GM10266 (cell line): Measurements from ENCODE around the gene FRMD4A.

ENCODE experiments used
- DNase-seq: peaks from one replicate; pipeline ENCODE4 v3.0.0; 2012; ENCODE audit errors: extremely low spot score
- TF ChIP-seq, protein P1 (sequence below): IDR thresholded peaks from 2 replicates; pipeline ENCODE4 v1.5.1; 2012; ENCODE audit warnings: mild to moderate bottlenecking, low read depth; ENCODE audit not compliant: control insufficient read depth, insufficient read depth; ENCODE audit errors: missing control alignments

Gene FRMD4A

DNA sequence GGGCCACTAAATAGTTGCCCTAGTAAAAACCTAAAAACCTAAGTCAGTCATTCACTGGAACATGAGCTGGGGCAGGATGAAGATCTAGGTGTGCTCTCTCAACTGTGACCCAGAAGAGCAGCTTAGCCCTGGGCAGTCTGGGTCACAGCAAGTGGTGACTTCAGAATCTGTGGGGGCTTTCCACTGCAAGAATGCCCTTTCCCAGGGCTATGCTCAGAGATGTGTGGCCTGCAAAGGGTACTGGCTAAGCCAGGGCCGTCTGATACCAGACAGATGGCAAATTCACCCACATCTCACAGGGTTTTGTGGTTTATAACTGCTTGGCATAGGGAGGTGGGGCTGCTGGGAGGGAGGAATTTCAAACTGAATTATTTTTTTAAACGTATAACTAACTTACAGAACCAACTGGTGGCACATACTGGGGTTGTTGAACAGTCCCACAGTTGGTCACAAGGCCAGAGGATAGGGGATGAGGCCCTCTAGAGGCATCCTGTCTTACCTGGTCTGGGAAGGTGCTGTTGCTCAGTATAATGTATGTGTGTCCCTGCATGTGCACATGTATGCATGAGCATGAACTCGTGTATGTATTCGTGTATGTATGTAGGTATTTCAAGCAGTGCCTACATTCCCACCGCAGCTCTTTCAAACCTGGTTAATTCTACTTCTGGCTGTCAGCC lies 680.7 kb downstream of the FRMD4A start:
- TF ChIP-seq, protein P1, sequence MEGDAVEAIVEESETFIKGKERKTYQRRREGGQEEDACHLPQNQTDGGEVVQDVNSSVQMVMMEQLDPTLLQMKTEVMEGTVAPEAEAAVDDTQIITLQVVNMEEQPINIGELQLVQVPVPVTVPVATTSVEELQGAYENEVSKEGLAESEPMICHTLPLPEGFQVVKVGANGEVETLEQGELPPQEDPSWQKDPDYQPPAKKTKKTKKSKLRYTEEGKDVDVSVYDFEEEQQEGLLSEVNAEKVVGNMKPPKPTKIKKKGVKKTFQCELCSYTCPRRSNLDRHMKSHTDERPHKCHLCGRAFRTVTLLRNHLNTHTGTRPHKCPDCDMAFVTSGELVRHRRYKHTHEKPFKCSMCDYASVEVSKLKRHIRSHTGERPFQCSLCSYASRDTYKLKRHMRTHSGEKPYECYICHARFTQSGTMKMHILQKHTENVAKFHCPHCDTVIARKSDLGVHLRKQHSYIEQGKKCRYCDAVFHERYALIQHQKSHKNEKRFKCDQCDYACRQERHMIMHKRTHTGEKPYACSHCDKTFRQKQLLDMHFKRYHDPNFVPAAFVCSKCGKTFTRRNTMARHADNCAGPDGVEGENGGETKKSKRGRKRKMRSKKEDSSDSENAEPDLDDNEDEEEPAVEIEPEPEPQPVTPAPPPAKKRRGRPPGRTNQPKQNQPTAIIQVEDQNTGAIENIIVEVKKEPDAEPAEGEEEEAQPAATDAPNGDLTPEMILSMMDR = no peak
- no peak for DNase-seq

DNA sequence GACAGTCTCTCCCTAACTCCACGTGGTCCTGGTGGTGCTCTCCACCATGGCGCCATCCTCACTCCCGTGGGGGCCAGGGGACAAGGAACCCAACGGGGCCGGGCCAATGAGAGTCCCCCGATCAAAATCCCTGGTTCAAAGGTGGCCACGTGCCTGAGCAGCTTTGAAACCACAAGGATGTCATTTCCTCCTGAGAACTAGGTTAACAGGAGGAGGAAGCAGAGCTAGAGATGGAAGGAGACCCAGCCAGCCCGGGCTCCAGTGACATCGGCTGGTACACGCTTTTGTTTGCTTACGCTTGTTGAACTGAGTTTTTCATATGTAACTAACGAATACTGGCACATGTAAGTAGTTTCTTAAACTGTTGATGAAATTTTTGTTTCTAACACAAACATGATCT lies 682.3 kb downstream of the FRMD4A start:
- no peak for DNase-seq
- TF ChIP-seq, protein P1 = no peak

DNA sequence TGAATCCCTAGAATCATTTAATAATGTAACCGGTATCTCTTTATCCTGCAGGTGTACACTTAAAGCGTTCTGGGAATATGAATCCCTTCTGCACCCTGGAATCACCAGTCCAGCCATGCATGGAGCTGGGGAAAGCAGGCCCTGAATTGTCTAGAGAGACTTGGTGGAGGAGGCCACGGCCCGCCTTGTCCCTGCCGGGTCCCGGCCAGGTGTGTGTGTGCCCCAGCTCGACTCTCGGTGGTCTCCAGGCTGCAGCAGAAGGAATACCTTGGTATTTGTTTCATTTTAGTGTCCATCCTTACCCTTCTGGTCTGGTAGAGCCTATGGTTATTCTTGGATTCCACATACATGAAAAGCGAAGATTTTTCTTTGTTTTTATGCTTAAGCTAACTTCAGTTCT lies 685.9 kb downstream of the FRMD4A start:
- TF ChIP-seq, protein P1 = no peak
- DNase-seq = no peak

DNA sequence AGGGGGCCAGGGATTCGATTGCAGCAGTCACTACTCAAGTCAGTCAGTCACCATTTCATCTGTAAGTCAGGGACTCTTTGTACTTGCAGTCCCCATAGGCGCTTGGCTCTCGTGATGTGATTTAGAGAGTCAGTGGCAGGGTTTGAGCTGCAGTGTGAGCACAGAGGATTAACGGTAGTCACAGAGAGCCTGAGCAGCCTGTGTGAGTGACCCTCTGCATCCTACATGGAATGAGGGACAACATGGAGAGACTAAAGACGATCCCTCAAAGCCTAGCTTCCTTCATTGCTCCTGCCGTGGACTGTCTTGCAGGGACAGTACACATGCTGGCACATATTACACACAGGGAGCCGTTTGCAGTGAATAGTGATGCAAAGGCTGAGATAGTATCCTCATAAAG lies 687.7 kb downstream of the FRMD4A start:
- DNase-seq = no peak
- TF ChIP-seq, protein P1 = no peak

DNA sequence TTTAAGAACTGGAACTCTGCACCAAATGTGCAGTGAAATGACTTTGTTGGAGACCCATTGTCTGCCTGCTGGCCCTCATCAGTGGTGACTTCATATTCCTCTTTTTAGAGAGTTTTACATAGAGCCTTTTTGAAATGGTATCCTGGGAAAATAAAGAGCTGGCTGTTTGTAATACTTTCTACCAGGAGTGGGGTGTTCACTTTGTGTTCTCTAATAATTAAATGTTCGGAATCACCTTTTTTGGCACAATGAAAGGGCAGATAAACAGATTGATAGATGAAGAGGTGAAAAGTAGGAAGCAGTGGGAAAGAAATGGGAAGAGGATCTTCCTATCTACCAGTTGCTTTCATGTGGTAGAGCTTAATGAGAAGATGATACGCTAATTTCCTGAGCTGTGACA lies 688.4 kb downstream of the FRMD4A start:
- DNase-seq = no peak
- TF ChIP-seq, protein P1 = no peak

DNA sequence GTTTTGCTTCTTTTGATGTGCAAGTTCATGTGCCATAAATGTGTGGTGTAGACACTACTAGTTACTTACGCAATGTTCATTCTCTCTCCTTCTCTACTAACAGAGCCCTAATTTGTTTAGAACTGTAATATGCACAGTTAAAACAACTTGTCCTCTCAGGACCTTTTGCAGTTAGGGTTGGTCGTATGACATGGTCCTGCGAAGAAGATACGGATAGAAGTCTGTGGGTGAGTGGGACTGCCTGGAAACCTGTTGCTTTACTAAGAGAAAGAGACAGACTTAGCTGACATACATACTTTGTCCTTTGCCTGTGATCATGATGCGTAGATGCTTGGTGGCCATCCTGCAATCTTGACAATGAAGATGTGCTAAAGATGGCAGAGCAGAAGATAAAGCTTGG lies 692.8 kb downstream of the FRMD4A start:
- TF ChIP-seq, protein P1 = no peak

DNA sequence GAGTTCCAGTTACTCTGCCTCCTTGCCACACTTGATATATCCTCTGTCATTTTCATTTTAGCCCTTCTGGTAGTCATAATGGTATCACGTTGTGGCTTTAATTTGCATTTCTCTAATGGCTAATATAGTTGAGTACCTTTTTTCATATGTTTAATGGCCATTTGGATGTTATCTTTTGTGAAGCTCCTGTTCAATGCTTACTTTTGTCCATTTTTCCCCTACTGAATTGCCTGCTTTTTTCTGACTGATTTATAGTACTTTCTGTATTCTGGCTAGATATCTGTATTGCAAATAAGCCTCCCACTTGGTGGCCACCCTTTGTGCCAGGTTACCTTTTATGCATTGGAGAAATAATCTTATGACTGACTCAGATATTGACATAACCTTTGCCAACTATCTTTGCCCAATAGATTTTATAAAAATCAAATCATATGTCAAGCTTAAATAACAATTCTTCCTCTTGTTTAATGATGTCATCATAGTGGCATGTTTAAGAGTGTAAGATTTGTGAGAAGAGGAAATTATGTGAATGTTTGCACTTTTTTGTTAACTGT lies 693.3 kb downstream of the FRMD4A start:
- TF ChIP-seq, protein P1 = no peak
- no peak for DNase-seq

More for the DNA sequence above, 692.8 kb downstream of the FRMD4A start:
- no peak for DNase-seq
